Astrocyte of the spinal cord (primary cell): ENCODE measurements around the gene GRHL3.

Experiments used
- DNase-seq: peaks from one replicate; pipeline ENCODE4 v3.0.0; 2011; ENCODE audit warnings: low read depth, low spot score
- H3K4me3 ChIP-seq: 2 replicates; pipeline ENCODE4 v1.5.1; 2011; ENCODE audit warnings: low read depth, mild to moderate bottlenecking, low read length, moderate library complexity
- in situ Hi-C: cut with HindIII; loops from 2 replicates; pipeline ENCODE4 v1.10.0; 2017; ENCODE audit warnings: low sequenced_read_pairs
- TF ChIP-seq, protein P1 (sequence below): IDR thresholded peaks from 2 replicates; pipeline ENCODE4 v1.5.1; 2012; ENCODE audit warnings: low read depth, mild to moderate bottlenecking, low read length, inconsistent platforms

Gene GRHL3

DNA sequence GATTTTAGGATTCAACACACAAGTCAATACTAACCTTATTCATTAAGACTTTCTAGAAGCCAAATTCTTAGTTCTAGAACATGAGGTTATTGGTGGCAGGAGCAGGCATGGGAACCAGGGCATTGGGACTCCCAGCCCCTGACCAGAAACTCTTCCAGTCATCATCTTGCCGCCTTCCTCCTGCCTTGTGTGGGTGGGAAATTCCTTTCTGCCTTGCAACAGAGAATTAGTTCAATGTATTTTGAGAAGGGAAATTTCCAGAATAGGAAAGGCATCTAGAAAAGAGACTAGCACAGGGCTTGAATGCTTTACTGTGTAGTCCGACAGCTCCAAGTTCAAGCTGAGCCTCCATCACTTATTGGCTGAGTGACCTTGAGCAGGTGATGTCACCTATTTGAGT is 8.7 kb downstream of the GRHL3 start:
- in situ Hi-C loops, result no loop called here

GRCh38 chr1:24329331-24329730 is 10.2 kb downstream of the GRHL3 start:
- no peak for DNase-seq
- H3K4me3 ChIP-seq, result no peak overlapping the region
- TF ChIP-seq, protein P1, sequence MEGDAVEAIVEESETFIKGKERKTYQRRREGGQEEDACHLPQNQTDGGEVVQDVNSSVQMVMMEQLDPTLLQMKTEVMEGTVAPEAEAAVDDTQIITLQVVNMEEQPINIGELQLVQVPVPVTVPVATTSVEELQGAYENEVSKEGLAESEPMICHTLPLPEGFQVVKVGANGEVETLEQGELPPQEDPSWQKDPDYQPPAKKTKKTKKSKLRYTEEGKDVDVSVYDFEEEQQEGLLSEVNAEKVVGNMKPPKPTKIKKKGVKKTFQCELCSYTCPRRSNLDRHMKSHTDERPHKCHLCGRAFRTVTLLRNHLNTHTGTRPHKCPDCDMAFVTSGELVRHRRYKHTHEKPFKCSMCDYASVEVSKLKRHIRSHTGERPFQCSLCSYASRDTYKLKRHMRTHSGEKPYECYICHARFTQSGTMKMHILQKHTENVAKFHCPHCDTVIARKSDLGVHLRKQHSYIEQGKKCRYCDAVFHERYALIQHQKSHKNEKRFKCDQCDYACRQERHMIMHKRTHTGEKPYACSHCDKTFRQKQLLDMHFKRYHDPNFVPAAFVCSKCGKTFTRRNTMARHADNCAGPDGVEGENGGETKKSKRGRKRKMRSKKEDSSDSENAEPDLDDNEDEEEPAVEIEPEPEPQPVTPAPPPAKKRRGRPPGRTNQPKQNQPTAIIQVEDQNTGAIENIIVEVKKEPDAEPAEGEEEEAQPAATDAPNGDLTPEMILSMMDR, result no peak
- in situ Hi-C loops, result no loop called here

More for the DNA sequence above, 8.7 kb downstream of the GRHL3 start:
- no peak overlapping the region for H3K4me3 ChIP-seq
- DNase-seq, result no peak
- TF ChIP-seq, protein P1, result no peak

GRCh38 chr1:24329797-24330543 is 10.8 kb downstream of the GRHL3 start:
- in situ Hi-C loops, result no loop called here
- H3K4me3 ChIP-seq, result no peak overlapping the region
- peak; percentile 69 for DNase-seq
- TF ChIP-seq, protein P1, result no peak

- in situ Hi-C loops, result no loop called here
- no peak for DNase-seq
- TF ChIP-seq, protein P1, result no peak
- no peak overlapping the region for H3K4me3 ChIP-seq
Measured at GRCh38 chr1:24331961-24332673, 13.0 kb downstream of the GRHL3 start.

GRCh38 chr1:24336075-24336474 is 16.9 kb downstream of the GRHL3 start:
- no peak overlapping the region for H3K4me3 ChIP-seq
- no peak for DNase-seq
- TF ChIP-seq, protein P1, result no peak
- in situ Hi-C loops, result no loop called here

GRCh38 chr1:24337455-24337854 is 18.3 kb downstream of the GRHL3 start:
- TF ChIP-seq, protein P1, result no peak
- no peak for DNase-seq
- in situ Hi-C loops, result no loop called here
- no peak overlapping the region for H3K4me3 ChIP-seq
